Activated T-cell treated with anti-CD3 and anti-CD28 coated beads for 1 hour (primary cell): ENCODE measurements around the gene JAKMIP3.

Source experiments
- DNase-seq: peaks from one replicate; pipeline ENCODE4 v3.0.0-alpha.2; 2020; ENCODE audit warnings: low read depth

JAKMIP3 gene

DNA sequence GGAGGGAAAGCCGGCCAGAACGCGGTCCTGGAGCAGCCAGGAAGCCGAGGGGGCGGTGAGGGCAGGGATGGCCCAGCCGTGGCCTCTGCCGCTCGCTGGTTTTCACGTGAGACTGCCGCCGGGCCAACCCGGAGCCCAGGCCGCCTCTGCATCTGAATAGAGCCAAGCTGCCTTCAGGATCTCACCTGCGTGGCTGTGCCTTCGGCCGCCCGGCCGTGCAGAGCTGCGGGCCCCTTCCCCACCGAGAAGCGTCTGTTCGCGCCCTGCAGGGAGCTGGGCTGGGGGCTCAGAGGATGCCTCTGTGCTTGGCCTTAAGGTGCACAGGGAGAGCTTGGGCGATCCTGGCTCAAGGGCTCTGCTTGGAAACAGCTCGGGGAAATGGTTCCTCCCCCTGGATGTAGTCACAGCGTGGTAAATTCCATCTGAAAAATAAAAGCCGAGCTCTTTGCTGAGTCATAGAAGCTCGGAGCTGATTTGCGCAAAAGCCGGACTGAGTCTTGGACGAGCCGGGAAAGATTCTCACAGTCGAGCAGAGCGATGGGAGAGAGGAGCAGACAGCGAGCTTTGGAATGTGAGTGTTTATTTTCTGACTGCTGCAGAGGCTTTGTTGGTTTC, at the start of gene JAKMIP3:
Gene JAKMIP3, plus strand, starts transcription at position 456 of the 615 bp plus-strand sequence. CDS start 38,863 bp downstream, outside the sequence.
- DNase-seq, result no peak

DNA sequence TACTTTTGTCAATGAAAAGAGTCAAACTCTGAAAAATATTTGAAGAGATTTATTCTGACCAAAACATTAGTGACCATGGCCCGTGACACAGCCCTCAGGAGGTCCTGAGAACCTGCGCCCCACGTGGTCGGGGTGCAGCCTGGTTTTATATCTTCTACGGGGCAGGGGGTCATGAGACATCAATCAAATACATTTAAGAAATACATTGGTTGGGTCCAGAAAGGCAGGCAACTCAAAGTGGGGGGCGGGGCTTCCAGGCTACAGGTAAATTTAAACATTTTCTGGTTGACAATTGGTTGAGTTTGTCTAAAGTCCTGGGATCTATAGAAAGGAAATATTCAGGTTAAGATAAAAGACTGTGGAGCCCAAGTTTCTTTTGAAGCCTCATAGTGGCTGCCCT, 49.2 kb upstream of the JAKMIP3 start:
- no peak for DNase-seq

GRCh38 chr10:132018446-132018845, 47.3 kb upstream of the JAKMIP3 start:
- DNase-seq, result no peak

DNA sequence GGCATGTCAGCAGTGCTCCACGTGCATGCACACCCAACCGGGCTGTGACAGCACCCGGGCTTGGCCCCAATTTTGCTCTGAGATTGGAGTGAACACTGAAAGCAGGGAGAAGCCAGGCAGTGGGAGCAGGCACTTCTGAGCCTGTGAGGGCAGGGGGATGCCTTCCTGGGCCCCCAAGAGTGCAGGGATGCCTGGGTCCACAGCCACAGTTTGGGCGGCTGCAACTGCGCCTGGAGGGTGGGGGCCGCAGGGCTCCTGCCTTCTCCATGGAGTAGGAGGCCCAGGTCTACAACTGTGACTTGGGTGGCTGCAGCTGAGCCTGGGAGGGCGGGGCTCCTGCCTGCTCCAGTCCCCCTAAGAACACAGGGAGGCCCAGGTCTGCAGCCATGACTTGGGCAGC, 46.4 kb upstream of the JAKMIP3 start:
- no peak for DNase-seq

DNA sequence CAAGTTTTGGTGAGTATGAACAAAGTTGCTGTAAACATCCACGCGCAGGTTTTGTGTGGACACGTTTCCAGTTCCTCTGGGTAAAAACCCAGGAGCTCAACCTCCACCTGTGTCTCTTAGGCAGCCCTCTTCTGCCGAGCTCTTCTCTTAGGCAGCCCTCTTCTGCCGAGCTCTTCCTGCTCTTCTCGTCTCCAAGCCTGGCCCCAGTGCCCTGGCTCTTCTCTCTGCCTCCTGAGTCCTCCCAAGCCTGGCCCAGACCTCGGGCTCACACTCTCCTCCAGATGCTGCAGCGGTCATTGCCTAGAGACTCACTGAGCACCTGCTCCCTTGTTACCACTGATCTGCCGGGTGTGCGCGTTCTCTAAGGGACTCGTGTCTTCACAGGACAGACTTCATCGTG, 45.3 kb upstream of the JAKMIP3 start:
- no peak for DNase-seq

DNA sequence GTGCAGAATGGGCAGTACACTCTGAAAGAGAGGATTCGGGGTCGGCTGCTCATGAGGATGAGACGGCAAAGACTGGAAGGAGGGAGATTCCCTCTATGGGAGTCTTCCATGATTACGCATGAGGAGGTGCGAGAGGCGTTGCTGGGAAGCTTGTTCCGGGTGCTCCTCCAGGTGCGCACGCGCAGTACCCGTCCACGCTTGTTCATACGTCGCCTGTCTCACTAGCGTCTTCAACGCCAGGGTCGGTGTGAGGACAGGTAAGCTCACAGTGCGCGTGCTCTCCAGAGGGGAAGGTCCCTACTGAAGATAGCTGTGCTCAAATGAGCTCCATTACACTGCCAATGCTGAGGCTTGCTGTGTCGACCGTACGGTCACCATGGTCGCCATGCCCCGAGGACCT, 44.7 kb upstream of the JAKMIP3 start:
- DNase-seq, result no peak

DNA sequence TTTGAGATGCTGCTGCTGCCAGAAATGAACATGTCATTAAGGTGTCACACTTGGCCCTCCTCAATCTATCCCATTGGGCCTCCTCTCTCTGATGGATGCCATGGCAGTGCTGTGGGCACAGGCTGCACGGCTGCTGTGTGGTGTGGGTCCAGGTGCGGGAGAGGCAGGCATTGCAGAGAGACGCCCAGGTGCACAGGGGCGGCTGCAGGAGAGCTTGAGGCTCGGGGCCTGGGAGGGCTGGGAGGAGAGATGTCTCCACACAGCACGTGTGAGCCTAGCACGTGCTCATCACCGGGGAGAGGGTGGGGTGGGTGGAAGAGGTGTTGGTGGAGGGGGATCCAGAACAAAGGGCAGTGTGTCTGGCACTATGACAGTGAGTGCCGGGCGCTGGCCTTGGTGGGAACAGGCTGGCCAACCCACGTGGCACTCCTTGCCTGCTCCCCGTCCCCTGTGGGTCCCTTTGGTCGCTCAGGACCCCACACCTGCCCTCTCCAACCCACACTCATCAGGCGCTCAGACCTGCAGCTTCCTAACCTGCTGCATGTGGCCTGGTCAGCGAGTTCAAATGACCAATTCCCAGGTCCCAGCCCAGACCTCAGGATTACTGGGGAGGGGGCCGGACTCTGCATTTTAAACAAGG, 44.1 kb upstream of the JAKMIP3 start:
- DNase-seq, result no peak

DNA sequence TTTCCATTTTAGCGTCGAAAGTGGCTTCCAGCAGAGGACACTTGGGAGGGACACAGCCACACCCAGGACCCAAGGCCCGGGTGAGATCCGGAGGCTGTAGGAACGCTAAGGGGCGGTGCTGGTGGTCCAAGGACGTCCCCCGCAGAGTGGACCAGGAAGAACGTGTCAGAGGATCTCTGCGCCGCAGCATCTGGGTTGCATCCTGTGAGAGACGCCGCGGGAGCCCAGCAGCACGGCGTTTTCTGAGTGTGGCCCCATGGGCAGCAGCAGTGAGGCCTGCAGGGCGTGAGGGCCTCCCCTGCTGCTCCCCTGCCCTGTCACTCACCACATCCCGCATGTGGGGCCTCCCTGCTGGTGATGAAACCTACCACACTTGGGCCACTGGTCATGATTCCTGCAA, 43.5 kb upstream of the JAKMIP3 start:
- no peak for DNase-seq

DNA sequence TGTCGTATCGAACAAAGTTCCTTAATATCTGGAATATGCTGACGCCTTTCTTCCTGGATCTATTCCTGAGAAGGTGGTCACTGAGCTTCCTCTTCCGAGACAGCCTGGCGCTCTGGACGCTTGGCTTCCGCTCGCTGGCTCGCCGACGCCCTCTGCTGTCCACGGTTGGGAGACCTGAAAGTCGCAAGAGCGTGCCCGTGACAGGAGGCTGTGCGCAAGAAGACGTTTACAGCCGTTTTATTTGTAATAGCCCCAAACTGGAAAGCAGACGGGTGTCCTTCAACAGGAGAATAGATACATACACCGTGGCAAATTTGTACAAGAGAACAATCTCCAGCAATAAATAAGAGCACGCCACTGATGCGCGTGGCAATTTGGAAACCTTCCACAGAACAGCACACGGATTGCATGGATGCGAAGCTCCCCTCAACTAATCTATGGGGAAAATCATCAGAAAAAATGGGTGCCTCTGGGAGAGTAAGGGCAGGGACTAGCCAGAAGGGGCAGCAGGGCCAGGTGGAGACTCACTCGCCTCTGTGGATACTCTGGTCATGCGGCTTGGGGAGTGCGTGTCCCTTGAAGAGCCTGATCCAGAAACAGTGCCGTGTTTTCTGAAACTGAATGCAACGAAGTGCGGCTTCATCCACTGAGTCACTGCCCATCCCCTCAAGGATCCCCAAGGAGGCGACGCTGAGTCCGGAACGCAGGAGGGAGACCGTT, 42.5 kb upstream of the JAKMIP3 start:
- peak; percentile 79 for DNase-seq

DNA sequence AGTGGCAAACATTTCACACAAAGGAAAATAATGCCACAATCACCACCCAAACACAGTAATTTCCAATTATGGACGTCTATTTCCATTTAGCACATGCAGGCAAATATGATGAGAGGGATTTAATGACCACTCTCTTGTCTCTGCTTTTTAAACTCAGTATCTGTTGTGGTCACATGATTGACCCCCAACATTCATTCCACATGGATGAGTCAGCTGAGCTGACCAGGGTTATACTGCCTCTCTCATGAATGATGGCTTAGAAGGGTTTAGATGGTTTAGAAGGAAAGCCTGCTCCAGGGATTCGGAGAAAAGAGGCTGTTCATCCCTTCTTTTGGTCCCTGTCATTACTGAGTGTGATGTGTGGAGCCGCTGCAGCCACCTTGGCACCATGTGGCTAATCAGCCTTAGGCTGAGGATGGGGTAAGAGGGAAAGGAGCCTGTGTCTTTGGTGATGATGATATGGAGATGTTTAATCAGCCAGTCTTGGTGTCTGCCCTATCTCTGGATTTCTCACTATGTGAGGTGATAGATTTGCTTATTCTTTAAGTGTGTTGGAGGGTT, 38.2 kb upstream of the JAKMIP3 start:
- no peak for DNase-seq

DNA sequence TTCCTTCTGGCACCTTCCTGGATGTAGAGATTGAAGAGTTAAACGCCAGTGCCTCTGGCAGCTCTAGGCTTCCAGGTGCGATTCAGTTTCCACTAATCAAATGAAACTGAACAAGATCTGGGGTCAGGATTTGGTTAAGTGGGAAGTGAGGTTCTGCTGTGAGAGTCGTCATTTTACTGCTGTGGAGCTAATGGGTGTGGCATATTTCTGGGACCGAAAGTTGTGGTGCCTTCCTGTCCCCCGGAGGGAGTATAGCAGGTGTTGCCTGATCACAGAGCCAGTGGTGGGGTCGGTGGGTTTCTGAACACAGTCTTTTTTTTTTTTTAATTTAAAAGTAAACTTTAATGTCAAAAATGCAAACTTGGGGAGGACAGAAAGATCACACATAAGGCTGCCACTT, 37.0 kb upstream of the JAKMIP3 start:
- DNase-seq, result no peak

DNA sequence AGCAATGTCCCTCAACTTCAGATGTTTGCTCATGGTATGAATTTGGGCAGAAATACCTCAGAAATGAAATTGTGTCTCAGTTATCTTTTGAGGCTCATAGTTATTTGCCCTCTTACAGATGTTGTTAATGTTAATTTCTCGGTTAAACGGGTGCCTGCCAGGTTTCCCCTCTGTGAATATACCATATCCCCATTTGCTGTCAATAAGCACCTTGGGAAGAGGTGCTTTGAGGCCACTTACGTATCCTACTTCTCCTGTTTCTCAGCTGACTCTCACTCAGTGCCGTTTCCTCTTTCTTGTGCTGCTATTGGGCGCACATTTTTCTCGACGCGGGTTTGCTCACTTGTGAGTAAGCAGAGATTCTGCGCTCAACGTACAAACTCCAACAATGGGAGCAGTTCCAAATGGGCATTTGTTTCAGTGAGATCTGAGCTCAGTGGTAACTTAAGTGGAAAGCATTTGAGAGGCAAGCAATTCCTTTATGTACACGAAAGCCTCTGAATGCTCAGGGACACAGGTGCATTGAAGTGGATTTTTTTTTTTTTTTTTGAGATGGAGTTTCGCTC, 34.8 kb upstream of the JAKMIP3 start:
- DNase-seq, result no peak

- no peak for DNase-seq
Measured at GRCh38 chr10:132033632-132034031, 32.1 kb upstream of the JAKMIP3 start.

DNA sequence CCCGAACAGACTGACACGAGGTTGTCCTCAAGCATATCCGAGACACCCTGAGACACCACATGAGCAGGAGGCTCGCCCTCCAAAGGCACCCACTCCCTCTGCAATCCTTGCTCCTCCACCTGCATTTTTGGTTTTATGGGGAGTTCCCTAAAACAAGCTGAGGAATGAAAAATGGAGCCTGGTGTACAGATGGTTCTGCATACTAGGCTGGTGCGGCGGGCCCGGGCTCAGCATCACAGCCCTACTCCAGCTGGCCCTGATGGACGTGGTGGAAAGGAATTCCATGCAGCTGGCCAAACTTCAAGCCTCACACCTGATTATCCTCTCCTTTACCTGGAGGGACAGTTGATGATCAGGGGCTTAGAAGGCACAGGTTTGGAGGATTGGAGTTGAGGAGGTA, 30.3 kb upstream of the JAKMIP3 start:
- DNase-seq, result no peak

DNA sequence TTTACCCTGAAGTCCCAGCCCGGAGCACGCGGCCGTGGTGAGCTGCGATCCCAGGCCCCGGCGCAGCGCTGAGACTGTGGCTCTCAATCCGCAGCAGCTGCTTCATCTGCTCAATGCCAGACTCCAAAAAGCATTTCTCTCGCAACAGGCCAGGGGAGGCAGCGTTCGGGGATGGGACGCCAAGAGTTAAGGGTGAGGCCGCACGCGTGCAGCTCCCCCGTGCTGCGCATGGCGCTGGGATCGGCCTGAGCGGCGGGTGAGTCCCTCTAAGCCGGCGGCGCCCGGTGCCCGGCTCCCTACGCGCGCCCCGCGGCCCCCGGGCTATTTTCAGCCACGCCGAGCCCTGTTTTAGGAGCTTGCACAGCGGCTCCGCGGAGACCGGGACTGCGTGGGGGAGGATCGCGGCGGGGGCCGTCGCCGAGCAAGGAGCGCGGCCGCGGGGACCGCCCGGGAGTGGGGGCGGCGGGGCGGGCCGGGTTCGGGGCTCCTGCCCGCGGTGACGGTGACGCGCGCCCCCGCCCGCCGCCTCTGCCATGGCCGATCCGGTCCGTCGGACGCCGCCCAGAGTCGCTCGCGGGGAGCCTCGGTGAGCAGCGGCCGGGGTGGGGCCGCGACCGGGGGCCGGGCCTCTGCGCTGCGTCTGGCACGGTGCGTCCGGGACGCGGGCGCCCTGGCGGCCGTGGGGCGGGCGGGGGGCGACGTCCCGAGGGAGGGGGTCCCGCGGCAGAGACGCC, 29.4 kb upstream of the JAKMIP3 start:
- no peak for DNase-seq

- no peak for DNase-seq
Measured at GRCh38 chr10:132036887-132037675, 28.7 kb upstream of the JAKMIP3 start.

DNA sequence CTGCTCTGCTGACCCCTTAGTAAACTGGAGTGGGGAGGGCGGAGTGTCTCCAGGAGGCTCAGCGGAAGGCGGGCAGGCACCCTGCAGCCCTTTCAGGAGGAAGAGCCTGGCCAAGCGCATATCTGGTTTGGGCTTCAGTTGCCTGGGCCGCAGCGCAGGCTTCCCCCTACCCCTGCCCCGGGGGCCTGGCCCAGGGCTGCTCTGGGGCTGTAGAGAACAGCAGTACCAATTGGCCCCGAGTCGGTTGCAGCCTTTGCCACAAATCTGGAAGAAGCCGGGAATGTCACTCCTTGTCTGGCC, 28.1 kb upstream of the JAKMIP3 start:
- no peak for DNase-seq

- no peak for DNase-seq
Measured at GRCh38 chr10:132039371-132039770, 26.4 kb upstream of the JAKMIP3 start.

- no peak for DNase-seq
Measured at GRCh38 chr10:132040046-132040445, 25.7 kb upstream of the JAKMIP3 start.

- DNase-seq, result no peak
Measured at GRCh38 chr10:132041340-132041739, 24.4 kb upstream of the JAKMIP3 start.

GRCh38 chr10:132043861-132044695, 21.7 kb upstream of the JAKMIP3 start:
- DNase-seq, result no peak
